SK-MEL-5 (cell line): ENCODE results near the gene EVPL. TPM values are rescaled to one million over a fixed set of nuclear protein-coding genes. Genes with fewer than 3 reads are reported as not detected.
"Not testable (repeated sequence)": the region's sequence is repeated elsewhere in the genome, so short reads cannot be mapped to it uniquely, and the experiment has no call there.

Experiments
- DNase-seq: peaks from one replicate; pipeline ENCODE4 v3.0.0-alpha.2; 2016; ENCODE audit warnings: low read depth, low spot score
- in situ Hi-C: cut with HindIII; loops from 2 replicates; pipeline ENCODE4 v1.10.0; 2016; ENCODE audit warnings: low sequenced_read_pairs, high pct_unique_total_duplicates, low pct_unique_long_range_greater_than_20kb
- total RNA-seq: library from RNA; depleted of rRNA; stranded (reverse); fragments of >200 nt; shearing (Covaris generic); gene quantifications from 2 replicates; pipeline ENCODE4 v1.2.3, GENCODE V29; 2014

Gene EVPL
- total RNA-seq, 1 experiment from 2014 or later, result 0.08 TPM

GRCh38 chr17:76050538-76051467 is 23.7 kb upstream of the EVPL start:
- DNase-seq, result no peak
- in situ Hi-C loops, result loop anchor here (25.0 kb wide), 1 partner anchor 114 kb away; the partner anchor contains the start of gene FBF1

- DNase-seq, result no peak
- in situ Hi-C loops, result loop anchor here (25.0 kb wide), 2 partner anchors 113 to 137 kb away; partner anchors contain the start of gene FBF1
Measured at GRCh38 chr17:76049836-76050537, 22.9 kb upstream of the EVPL start.

- DNase-seq, result no peak
- in situ Hi-C loops, result loop anchor here (25.0 kb wide), 1 partner anchor 138 kb away; no protein-coding TSS in a partner anchor
Measured at GRCh38 chr17:76049239-76049638, 22.1 kb upstream of the EVPL start.

- in situ Hi-C loops, result loop anchor here (25.0 kb wide), 1 partner anchor 139 kb away; no protein-coding TSS in a partner anchor
- peak; percentile 26 for DNase-seq
Measured at GRCh38 chr17:76048711-76049110, 21.6 kb upstream of the EVPL start.

- in situ Hi-C loops, result loop anchor here (25.0 kb wide), 1 partner anchor 139 kb away; no protein-coding TSS in a partner anchor
- no peak for DNase-seq
Measured at GRCh38 chr17:76048025-76048605, 21.0 kb upstream of the EVPL start.

GRCh38 chr17:76046064-76046463 is 19.0 kb upstream of the EVPL start:
- in situ Hi-C loops, result loop anchor here (25.0 kb wide), 1 partner anchor 141 kb away; no protein-coding TSS in a partner anchor
- DNase-seq, result no peak

GRCh38 chr17:76044475-76045007 is 17.4 kb upstream of the EVPL start:
- not testable (repeated sequence) for DNase-seq
- in situ Hi-C loops, result loop anchor here (25.0 kb wide), 1 partner anchor 143 kb away; no protein-coding TSS in a partner anchor

GRCh38 chr17:76042868-76043267 is 15.8 kb upstream of the EVPL start:
- DNase-seq, result not testable (repeated sequence)
- in situ Hi-C loops, result loop anchor here (25.0 kb wide), 1 partner anchor 144 kb away; no protein-coding TSS in a partner anchor

GRCh38 chr17:76040376-76040775 is 13.3 kb upstream of the EVPL start:
- in situ Hi-C loops, result loop anchor here (25.0 kb wide), 1 partner anchor 147 kb away; no protein-coding TSS in a partner anchor
- no peak for DNase-seq

- DNase-seq, result no peak
- in situ Hi-C loops, result loop anchor here (25.0 kb wide), 1 partner anchor 148 kb away; no protein-coding TSS in a partner anchor
Measured at GRCh38 chr17:76039121-76039520, 12.0 kb upstream of the EVPL start.

GRCh38 chr17:76038050-76038449 is 10.9 kb upstream of the EVPL start:
- no peak for DNase-seq
- in situ Hi-C loops, result loop anchor here (25.0 kb wide), 1 partner anchor 149 kb away; no protein-coding TSS in a partner anchor

GRCh38 chr17:76036497-76037261 is 9.6 kb upstream of the EVPL start:
- in situ Hi-C loops, result loop anchor here (25.0 kb wide), 1 partner anchor 151 kb away; no protein-coding TSS in a partner anchor
- no peak for DNase-seq

- in situ Hi-C loops, result loop anchor here (25.0 kb wide), 1 partner anchor 153 kb away; no protein-coding TSS in a partner anchor
- DNase-seq, result no peak
Measured at GRCh38 chr17:76034428-76035350, 7.6 kb upstream of the EVPL start.

- DNase-seq, result no peak
- in situ Hi-C loops, result loop anchor here (25.0 kb wide), 1 partner anchor 154 kb away; no protein-coding TSS in a partner anchor
Measured at GRCh38 chr17:76033139-76033538, 6.0 kb upstream of the EVPL start.

- no peak for DNase-seq
Measured at GRCh38 chr17:76032780-76033108, 5.6 kb upstream of the EVPL start.

More at GRCh38 chr17:76032780-76033108, 5.6 kb upstream of the EVPL start:
- in situ Hi-C loops, result loop anchor here (25.0 kb wide), 1 partner anchor 155 kb away; no protein-coding TSS in a partner anchor
